HG03354 (cell line): ENCODE measurements around the gene COLEC11.
"Not testable (repeated sequence)": the region's sequence is repeated elsewhere in the genome, so short reads cannot be mapped to it uniquely, and the experiment has no call there.

Source experiments
- ATAC-seq: cut with Tn5 transposase; IDR thresholded peaks from one replicate; pipeline ENCODE4 v1.9.1; 2021; ENCODE audit warnings: mild to moderate bottlenecking; ENCODE audit not compliant: unreplicated experiment, poor library complexity, severe bottlenecking

Gene COLEC11

GRCh38 chr2:3594493-3595281 is at the start of gene COLEC11:
COLEC11 (plus strand) TSS chr2:3595112; CDS start chr2:3604341, 9,229 bp downstream.
- ATAC-seq = no peak

GRCh38 chr2:3545788-3546478 is 49.0 kb upstream of the COLEC11 start:
- no peak for ATAC-seq

GRCh38 chr2:3547915-3548314 is 47.0 kb upstream of the COLEC11 start:
- ATAC-seq = no peak

GRCh38 chr2:3553946-3554345 is 41.0 kb upstream of the COLEC11 start:
- ATAC-seq = no peak

- peak; percentile 44 for ATAC-seq
These were observed 37.2 kb upstream of the COLEC11 start for GRCh38 chr2:3557639-3558204.

- ATAC-seq = peak; percentile 95
These were observed 36.5 kb upstream of the COLEC11 start, which contains the start of gene RNASEH1 for GRCh38 chr2:3558205-3559014. RNASEH1 (minus strand) TSS chr2:3558333; CDS start chr2:3558260, 73 bp downstream.

GRCh38 chr2:3563521-3563976 is 31.4 kb upstream of the COLEC11 start:
- ATAC-seq = peak; percentile 45

- no peak for ATAC-seq
These were observed 29.8 kb upstream of the COLEC11 start for GRCh38 chr2:3565117-3565516.

GRCh38 chr2:3566806-3567205 is 28.1 kb upstream of the COLEC11 start:
- no peak for ATAC-seq

GRCh38 chr2:3569656-3570055 is 25.3 kb upstream of the COLEC11 start:
- ATAC-seq = not testable (repeated sequence)

GRCh38 chr2:3571284-3571683 is 23.6 kb upstream of the COLEC11 start:
- no peak for ATAC-seq

- no peak for ATAC-seq
These were observed 22.3 kb upstream of the COLEC11 start for GRCh38 chr2:3572620-3573019.

GRCh38 chr2:3574155-3574554 is 20.8 kb upstream of the COLEC11 start:
- ATAC-seq = no peak

- ATAC-seq = peak; percentile 41
These were observed 19.2 kb upstream of the COLEC11 start for GRCh38 chr2:3575534-3576262.

GRCh38 chr2:3576263-3576630 is 18.7 kb upstream of the COLEC11 start:
- ATAC-seq = not testable (repeated sequence)

- ATAC-seq = no peak
These were observed 15.9 kb upstream of the COLEC11 start for GRCh38 chr2:3578987-3579386.

- no peak for ATAC-seq
These were observed 14.5 kb upstream of the COLEC11 start for GRCh38 chr2:3580449-3580848.

GRCh38 chr2:3581367-3582262 is 13.3 kb upstream of the COLEC11 start:
- ATAC-seq = no peak
